Heart left ventricle (tissue), 16 donors: ENCODE measurements around the gene SORCS2. TPM values are rescaled to one million over a fixed set of nuclear protein-coding genes. Genes with fewer than 3 reads are reported as not detected.

Source experiments
- ATAC-seq, 4 donors: fragments of 200-7000 bp; cut with Tn5 transposase; one replicate each; pipeline ENCODE4 v1.9.1; 2020 to 2022; ENCODE audit warnings: moderate library complexity in 4 of 4, mild to moderate bottlenecking in 3 of 4, moderate number of reproducible peaks in 1 of 4
- DNase-seq, 5 donors: peaks; one replicate each; pipeline ENCODE4 v3.0.0-alpha.2; 2020
- H3K27ac ChIP-seq, 12 donors: fragments of 200-600 bp; sonication (generic) in 4 of 12; one replicate each; pipeline versions ENCODE4 v1.5.0 to v1.8.0; 2016 to 2022; ENCODE audit warnings: mild to moderate bottlenecking in 2 of 12
- H3K27me3 ChIP-seq, 9 donors: fragments of 200-600 bp; sonication (generic) in 2 of 9; one replicate each; pipeline versions ENCODE4 v1.5.1 to v1.8.0; 2016 to 2022; ENCODE audit warnings: mild to moderate bottlenecking in 3 of 9
- H3K36me3 ChIP-seq, 9 donors: fragments of 200-600 bp; sonication (generic) in 2 of 9; one replicate each; pipeline versions ENCODE4 v1.5.0 to v1.8.0; 2018 to 2022; ENCODE audit warnings: mild to moderate bottlenecking in 2 of 9
- H3K4me1 ChIP-seq, 12 donors: fragments of 200-600 bp; sonication (generic) in 4 of 12; one replicate each; pipeline versions ENCODE4 v1.5.0 to v1.8.0; 2016 to 2022; ENCODE audit warnings: mild to moderate bottlenecking in 3 of 12
- H3K4me3 ChIP-seq, 12 donors: fragments of 200-600 bp; sonication (generic) in 4 of 12; one replicate each; pipeline versions ENCODE4 v1.5.0 to v1.8.0; 2017 to 2022; ENCODE audit warnings: mild to moderate bottlenecking in 9 of 12, moderate library complexity in 4 of 12
- H3K9me3 ChIP-seq, 12 donors: fragments of 200-600 bp; sonication (generic) in 4 of 12; one replicate each; pipeline versions ENCODE4 v1.5.0 to v1.8.0; 2016 to 2022; ENCODE audit warnings: mild to moderate bottlenecking in 1 of 12
- CTCF ChIP-seq, 12 donors: fragments of 200-600 bp; sonication (generic) in 4 of 12; IDR thresholded peaks; one replicate each; pipeline versions ENCODE4 v1.5.0 to v1.8.0; 2018 to 2022; ENCODE audit warnings: antibody characterized with exemption in 12 of 12, mild to moderate bottlenecking in 5 of 12
- POLR2A ChIP-seq, 2 donors: fragments of 450-650 bp; IDR thresholded peaks; one replicate each; pipeline ENCODE4 v1.6.1; 2017; ENCODE audit warnings: antibody characterized with exemption in 2 of 2, mild to moderate bottlenecking in 2 of 2, moderate library complexity in 2 of 2
- WGBS, 4 donors: extraction: QIAGEN DNeasy Blood & Tissue Kit in 2 of 4; methylation state at CpG; one replicate each; pipeline versions ENCODE4 v1.1.5 to v1.1.7; 2013 to 2018; 5-methylcytosine and 5-hydroxymethylcytosine counted together
- intact Hi-C, 10 donors: fragments of 100-400 bp; cut with DNase I; formaldehyde crosslinking; loops; one replicate each; pipeline versions ENCODE4 v1.11.1 to v1.14.2; 2022
- polyA plus RNA-seq, 2 donors: library from polyadenylated mRNA; stranded (reverse); fragments of 200-250 nt; gene quantifications; one replicate each; pipeline ENCODE4 v1.2.3, GENCODE V29; 2013
- total RNA-seq, 9 donors: library from RNA; depleted of rRNA in 2 of 9; stranded (reverse); fragments of >200 nt in 2 of 9; fragmentation: NEBNext Ultra II Directional in 3 of 9; extraction: Animal tissue kit (Norgen Biotek cat#: 25700) in 3 of 9; gene quantifications; one replicate each; pipeline versions ENCODE4 v1.1.0 to v1.2.4, GENCODE V29; 2016 to 2023
- donor health status: ischemic (EF 13 %, LVEDD 7.1; RV severe dilation, severe dysfunction).
- donor health status: healthy with polysubstance abuse.
- donor health status: DM: no; HTN: yes; CAD: no.
- donor health status: DM: no; HTN: no; CAD: no.
- donor health status: ischemic (EF 25% LVEDD 6.9; RV normal size, moderate dysfunction).
- donor health status: ischemic (EF 25% LVEDD 5.7; RV mildly dilated, moderate dysfunction).
- donor health status: healthy.
- donor health status: DM: yes; HTN: yes; CAD: no.
- donor health status: ischemic (EF 35%, LVEDD 5.7; RV mildly dilated, moderate dysfunction).
- donor health status: nonischemic (EF 11% LVEDD 7.7; RV severe dilation, severe dysfunction).
- donor health status: DM: yes; HTN: yes; CAD: no.
- donor health status: PGD.
- donor health status: ischemic (EF 29% LVEDD 5.4; RV normal size, mild dysfunction).
- donor health status: nonischemic (EF 23%, LVEDD 6.1; RV moderate dilation, normal function).

SORCS2 gene
- total and polyA plus RNA-seq, 11 donors, result 0.28 to 5.5 (median 2.4) TPM

DNA sequence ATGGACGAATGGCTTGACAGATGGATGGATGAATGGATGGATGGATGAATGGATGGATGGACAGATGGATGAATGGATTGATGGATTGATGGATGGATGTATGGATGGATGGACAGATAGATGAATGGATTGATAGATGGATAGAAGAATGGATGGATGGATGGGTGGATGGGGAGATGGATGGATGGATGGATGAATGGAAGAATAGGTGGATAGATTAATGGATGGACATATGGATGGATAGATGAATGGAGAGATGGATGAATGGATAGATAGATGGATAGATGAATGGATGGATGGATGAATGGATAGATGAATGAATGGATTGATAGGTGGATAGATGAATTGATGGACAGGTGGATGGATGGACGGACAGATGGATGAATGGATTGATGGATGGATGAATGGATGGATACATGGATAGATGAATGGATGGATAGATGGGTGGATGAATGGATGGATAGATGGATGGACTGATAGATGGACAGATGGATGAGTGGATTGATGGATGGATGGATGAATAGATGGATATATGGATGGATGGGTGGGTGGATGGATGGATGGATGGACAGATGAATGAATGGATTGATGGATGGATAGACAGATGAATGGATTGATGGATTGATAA lies 208.4 kb downstream of the SORCS2 start:
- DNase-seq (no peak), ATAC-seq (no peak)
- no peak overlapping the region for H3K4me3 ChIP-seq
- 56 to 83% (median 79%) methylated on average over 2 of the region's 2 CpGs for WGBS, 4 donors
- peaks cover 0 to 8% (median 1%) of the 10 kb centered on the region in 12 donors for H3K4me1 ChIP-seq
- no peak overlapping the region for H3K27ac ChIP-seq
- H3K9me3 ChIP-seq, result peaks cover 0 to 12% (median 0%) of the 10 kb centered on the region in 12 donors
- intact Hi-C loops, result no loop called here
- no peaks in the 10 kb centered on the region for H3K27me3 ChIP-seq
- TF ChIP-seq CTCF (IDR thresholded peaks at IDR 0.05), result no peak
- no peak for TF ChIP-seq POLR2A (IDR thresholded peaks at IDR 0.05)
- H3K36me3 ChIP-seq, result no peaks in the 10 kb centered on the region

GRCh38 chr4:7402526-7402925 lies 210.2 kb downstream of the SORCS2 start:
- DNase-seq (no peak), ATAC-seq (no peak)
- no peaks in the 10 kb centered on the region for H3K36me3 ChIP-seq
- H3K27me3 ChIP-seq, result no peaks in the 10 kb centered on the region
- H3K27ac ChIP-seq, result no peak overlapping the region
- peaks cover 0 to 8% (median 1%) of the 10 kb centered on the region in 12 donors for H3K4me1 ChIP-seq
- TF ChIP-seq POLR2A (IDR thresholded peaks at IDR 0.05) (no peak), CTCF (IDR thresholded peaks at IDR 0.05) (no peak)
- WGBS, 4 donors, result 49 to 76% (median 67%) methylated on average over 4 of the region's 4 CpGs
- intact Hi-C loops, result no loop called here
- H3K9me3 ChIP-seq, result peaks cover 0 to 21% (median under 1%) of the 10 kb centered on the region in 12 donors
- no peak overlapping the region for H3K4me3 ChIP-seq

GRCh38 chr4:7403001-7403400 lies 210.7 kb downstream of the SORCS2 start:
- intact Hi-C loops, result no loop called here
- H3K9me3 ChIP-seq, result peaks cover 0 to 26% (median 3%) of the 10 kb centered on the region in 12 donors
- no peak overlapping the region for H3K4me3 ChIP-seq
- WGBS, 4 donors, result 33 to 53% (median 43%) methylated on average over 3 of the region's 3 CpGs
- no peaks in the 10 kb centered on the region for H3K36me3 ChIP-seq
- TF ChIP-seq POLR2A (IDR thresholded peaks at IDR 0.05) (no peak), CTCF (IDR thresholded peaks at IDR 0.05) (no peak)
- DNase-seq, result peak in 4 of 5 donors; percentile 23 to 59 (median 47)
- H3K4me1 ChIP-seq, result peaks cover 0 to 7% (median 1%) of the 10 kb centered on the region in 12 donors
- no peaks in the 10 kb centered on the region for H3K27me3 ChIP-seq
- peak overlapping the region in 1 of 12 donors; percentile 19 for H3K27ac ChIP-seq
- peak; percentile 93 to 97 (median 94) for ATAC-seq

- 82 to 92% (median 90%) methylated on average over 4 of the region's 4 CpGs for WGBS, 4 donors
- DNase-seq (no peak), ATAC-seq (no peak)
- peaks cover 0 to 4% (median 0%) of the 10 kb centered on the region in 12 donors for H3K4me1 ChIP-seq
- no peak overlapping the region for H3K27ac ChIP-seq
- H3K9me3 ChIP-seq, result peaks cover 0 to 41% (median 10%) of the 10 kb centered on the region in 12 donors
- no peak for TF ChIP-seq CTCF (IDR thresholded peaks at IDR 0.05)
- no peak for TF ChIP-seq POLR2A (IDR thresholded peaks at IDR 0.05)
- intact Hi-C loops, result no loop called here
- H3K36me3 ChIP-seq, result no peaks in the 10 kb centered on the region
- H3K27me3 ChIP-seq, result no peaks in the 10 kb centered on the region
- no peak overlapping the region for H3K4me3 ChIP-seq
These were observed 215.8 kb downstream of the SORCS2 start for GRCh38 chr4:7408166-7408565.
